ENCODE measurements around the gene CDC7. TPM values are rescaled to one million over a fixed set of nuclear protein-coding genes. Genes with fewer than 3 reads are reported as not detected.

Gene CDC7
- total RNA-seq, 1 donor from 2014 or later: 3.4 TPM

DNA sequence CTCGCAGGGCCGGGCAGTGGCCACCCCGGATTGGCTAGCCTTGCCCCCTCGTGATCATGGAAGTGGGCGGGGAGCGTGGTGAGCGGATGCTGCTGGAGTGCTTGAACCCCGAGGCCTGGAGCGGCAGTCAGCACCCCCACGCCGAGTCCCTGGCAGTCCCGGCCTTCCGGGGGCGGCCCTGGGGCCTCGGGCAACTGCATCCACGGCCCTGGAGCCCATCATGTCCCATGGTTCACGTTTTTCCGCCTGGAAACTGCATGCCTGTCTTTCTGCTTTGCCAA is 45.6 kb downstream of the CDC7 start:
- DNase-seq (ENCODE audit: extremely low read depth, low read depth, low spot score): no peak

DNA sequence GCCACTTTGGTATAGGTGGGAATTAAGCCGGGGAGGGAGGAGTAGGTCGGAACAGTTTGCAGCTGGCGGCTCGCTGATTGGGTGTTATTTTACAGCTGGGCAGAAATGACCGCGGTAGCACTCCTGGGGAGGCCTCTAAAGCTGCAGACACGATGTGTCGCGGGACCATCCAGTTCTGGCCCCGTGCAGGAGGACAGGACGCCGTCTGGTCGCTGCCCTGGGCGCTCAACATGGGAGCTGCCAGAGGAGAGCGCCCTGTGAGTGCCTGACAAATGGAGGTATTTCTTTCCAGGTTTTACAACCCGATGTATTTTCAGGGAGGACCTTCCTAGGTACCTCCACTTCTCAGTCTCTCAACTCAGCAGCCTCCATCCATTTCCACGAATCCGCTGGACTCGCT is 46.2 kb downstream of the CDC7 start:
- DNase-seq (ENCODE audit: extremely low read depth, low read depth, low spot score): no peak

DNA sequence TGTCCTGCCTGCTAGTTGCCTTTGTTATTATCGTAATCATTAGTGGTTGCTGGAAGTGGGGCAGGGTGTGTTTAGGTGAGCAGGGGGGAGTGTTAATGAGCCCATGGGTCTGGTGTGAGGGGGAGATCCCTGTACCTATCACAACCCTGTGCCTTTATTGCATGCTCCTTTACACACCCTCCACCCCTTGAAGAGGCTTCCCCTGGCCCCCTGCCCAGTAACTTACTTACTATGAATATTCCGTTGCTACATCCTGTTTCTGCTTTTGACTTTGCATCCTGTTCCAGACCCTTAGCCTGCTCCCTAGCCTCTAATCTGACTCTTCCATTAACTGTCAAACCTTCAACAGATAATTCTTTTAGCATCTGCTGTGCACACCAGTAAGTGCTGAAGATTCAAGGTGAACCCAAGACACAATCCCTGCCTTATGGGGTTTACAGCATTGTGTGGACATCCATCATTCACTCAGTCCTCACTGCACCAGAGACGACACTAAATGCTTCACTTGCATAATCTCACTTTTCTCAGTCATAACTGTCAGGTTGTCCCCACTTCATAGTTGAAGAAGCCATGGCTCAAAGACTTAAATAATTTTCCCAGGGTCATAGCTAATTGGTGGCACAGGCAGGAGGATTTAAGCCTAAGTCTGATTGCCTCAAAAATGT is 47.9 kb downstream of the CDC7 start:
- no peak for DNase-seq (ENCODE audit: extremely low read depth, low read depth, low spot score)

- no peak for DNase-seq (ENCODE audit: extremely low read depth, low read depth, low spot score)
Measured at GRCh38 chr1:91549041-91549735, 48.5 kb downstream of the CDC7 start.

- no peak for DNase-seq (ENCODE audit: extremely low read depth, low read depth, low spot score)
Measured at GRCh38 chr1:91550961-91551360, 50.3 kb downstream of the CDC7 start.

GRCh38 chr1:91552091-91552490 is 51.4 kb downstream of the CDC7 start:
- no peak for DNase-seq (ENCODE audit: extremely low read depth, low read depth, low spot score)

DNA sequence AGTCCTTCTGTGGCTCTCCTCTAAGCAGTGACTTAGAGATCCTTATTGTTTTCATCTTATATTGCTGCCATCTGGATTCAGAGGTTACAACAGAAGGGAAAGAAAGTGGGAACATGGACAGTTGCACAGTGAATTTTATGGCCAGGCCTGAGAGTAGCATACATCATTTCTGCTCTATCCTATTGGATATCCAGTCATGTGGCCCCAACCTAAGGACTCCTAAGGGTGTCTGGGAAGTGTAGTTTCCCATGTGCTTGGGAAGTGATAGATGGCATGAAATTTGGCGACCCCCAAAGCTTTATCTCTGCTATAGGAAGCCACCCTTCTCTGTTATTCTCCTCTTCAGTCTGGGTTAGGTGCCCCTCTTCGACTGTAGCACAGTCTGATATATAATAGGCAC is 51.9 kb downstream of the CDC7 start:
- no peak for DNase-seq (ENCODE audit: extremely low read depth, low read depth, low spot score)

DNA sequence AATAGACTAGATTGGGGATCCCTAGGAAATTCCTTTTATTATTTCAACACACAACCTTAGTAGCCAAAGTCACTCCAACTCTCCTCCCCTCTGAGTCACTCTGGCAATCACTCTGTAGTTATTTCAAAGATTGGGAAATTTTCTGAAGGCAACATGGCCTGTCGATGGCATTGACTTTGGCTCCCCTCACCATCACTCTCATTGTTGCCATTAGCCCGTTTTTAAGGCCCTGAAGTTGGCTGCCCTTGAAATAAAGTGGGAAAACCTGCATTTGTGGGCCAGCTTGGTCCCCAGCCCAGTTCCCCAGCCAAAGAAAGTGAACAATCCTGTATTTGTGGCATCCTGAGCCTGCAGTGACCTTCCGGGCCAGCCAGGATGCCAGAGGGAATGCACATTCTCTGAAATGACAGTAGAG is 52.5 kb downstream of the CDC7 start:
- DNase-seq (ENCODE audit: extremely low read depth, low read depth, low spot score): no peak

- DNase-seq (ENCODE audit: extremely low read depth, low read depth, low spot score): no peak
Measured at GRCh38 chr1:91555074-91555730, 54.6 kb downstream of the CDC7 start.

- DNase-seq (ENCODE audit: extremely low read depth, low read depth, low spot score): no peak
Measured at GRCh38 chr1:91555821-91556531, 55.3 kb downstream of the CDC7 start.

- DNase-seq (ENCODE audit: extremely low read depth, low read depth, low spot score): no peak
Measured at GRCh38 chr1:91556556-91556955, 55.9 kb downstream of the CDC7 start.

GRCh38 chr1:91557039-91557690 is 56.5 kb downstream of the CDC7 start:
- DNase-seq (ENCODE audit: extremely low read depth, low read depth, low spot score): no peak

DNA sequence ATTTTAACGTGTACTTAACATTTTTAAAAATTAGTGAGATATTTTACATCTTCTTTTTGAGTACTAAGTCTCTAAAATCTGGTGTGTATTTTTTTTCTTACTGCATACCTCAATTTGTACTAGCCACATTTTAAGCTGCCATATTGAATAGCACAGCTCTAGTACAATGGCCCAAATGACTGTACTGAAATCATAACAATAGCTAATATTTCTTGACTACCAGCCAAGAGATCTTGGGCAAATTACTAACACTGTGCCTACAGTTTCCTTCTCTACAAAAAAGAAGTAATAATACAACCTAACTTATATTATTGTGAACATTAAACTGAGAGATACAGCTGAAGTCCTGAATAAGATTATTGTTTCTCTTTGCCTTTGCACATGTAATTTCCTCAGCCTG is 57.2 kb downstream of the CDC7 start:
- DNase-seq (ENCODE audit: extremely low read depth, low read depth, low spot score): no peak

GRCh38 chr1:91559046-91559750 is 58.5 kb downstream of the CDC7 start:
- no peak for DNase-seq (ENCODE audit: extremely low read depth, low read depth, low spot score)

- DNase-seq (ENCODE audit: extremely low read depth, low read depth, low spot score): no peak
Measured at GRCh38 chr1:91559838-91560565, 59.4 kb downstream of the CDC7 start.

DNA sequence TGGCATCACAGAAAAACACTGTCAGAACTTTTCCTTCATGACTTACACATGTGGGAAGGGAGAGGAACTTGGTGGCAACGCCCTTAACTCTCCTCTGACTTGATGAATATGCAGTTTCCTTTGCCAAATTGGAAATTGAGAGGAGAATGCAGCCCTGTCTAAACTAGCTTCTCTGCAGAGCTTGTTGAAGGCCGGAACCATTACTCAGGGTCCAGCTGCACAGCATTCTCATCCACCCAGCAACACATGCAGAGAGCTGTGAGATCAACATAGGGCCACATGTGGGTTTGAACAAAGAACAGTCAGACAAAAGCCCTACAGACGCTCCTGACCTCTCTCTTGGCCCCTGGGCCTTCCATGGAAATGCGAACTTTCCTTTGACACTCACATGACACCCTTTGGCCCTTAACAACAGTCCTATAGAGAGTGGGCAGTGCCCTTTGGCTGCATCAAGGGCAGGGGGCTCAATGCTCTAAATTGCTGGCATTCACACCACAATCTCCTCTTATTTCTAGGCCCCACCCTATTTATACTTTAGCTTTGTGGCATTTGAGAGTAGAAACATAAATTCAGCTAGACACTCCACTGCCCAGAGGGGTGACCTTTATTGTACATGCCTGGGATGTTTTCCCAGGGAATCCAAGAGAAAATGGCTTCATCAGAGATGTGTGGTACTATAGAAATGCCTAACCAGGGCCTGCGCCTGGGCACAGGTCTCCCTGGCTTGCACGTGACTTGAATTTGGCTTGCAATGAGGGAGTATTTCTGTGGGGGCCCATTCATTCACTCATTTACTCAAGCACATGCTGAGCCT is 64.4 kb downstream of the CDC7 start:
- no peak for DNase-seq (ENCODE audit: extremely low read depth, low read depth, low spot score)

- no peak for DNase-seq (ENCODE audit: extremely low read depth, low read depth, low spot score)
Measured at GRCh38 chr1:91567583-91567982, 66.9 kb downstream of the CDC7 start.

- no peak for DNase-seq (ENCODE audit: extremely low read depth, low read depth, low spot score)
Measured at GRCh38 chr1:91568261-91568660, 67.6 kb downstream of the CDC7 start.
